GM18870 (cell line): ENCODE measurements around the gene ALDH3A2.

ENCODE experiments used
- ATAC-seq: cut with Tn5 transposase; IDR thresholded peaks from one replicate; pipeline ENCODE4 v1.9.1; 2021; ENCODE audit warnings: moderate library complexity; ENCODE audit not compliant: unreplicated experiment

The ALDH3A2 gene

DNA sequence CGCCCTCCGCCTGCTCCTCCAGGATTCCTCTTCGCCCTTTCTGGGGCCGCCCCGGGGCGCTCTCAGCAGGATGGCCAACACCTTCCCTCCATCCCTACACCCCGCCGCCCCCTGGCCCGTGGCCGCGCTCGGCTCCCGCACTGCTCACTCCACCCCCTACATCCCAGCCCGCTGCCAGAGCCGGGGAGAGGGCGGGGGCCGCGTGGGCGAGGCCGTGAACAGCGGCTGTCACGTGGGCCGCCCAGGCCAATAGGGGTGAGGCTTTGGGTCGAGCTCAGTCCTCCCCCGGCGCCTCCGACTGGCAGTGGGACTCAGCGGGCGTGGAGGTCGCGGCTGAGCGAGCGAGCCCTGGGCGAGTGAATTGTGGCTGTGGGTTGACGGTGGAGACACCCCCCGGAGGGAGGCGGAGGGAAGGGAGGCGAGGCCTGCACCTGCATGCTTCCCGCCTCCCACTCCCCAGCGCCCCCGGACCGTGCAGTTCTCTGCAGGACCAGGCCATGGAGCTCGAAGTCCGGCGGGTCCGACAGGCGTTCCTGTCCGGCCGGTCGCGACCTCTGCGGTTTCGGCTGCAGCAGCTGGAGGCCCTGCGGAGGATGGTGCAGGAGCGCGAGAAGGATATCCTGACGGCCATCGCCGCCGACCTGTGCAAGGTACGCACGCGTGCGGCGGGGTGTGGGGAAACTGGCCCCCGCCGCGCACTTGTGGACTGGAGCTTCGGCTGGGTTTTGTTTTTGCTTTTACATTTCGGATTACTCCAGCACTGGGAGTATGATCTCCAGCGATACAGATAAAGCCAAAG lies at the start of gene ALDH3A2:
TSS of gene ALDH3A2 (plus strand) at position 277 of the 799 bp plus-strand sequence. CDS start at position 498, 221 bp downstream.
- ATAC-seq = peak; percentile 79

- ATAC-seq = no peak
Measured at GRCh38 chr17:19610311-19610710, 38.2 kb upstream of the ALDH3A2 start.

DNA sequence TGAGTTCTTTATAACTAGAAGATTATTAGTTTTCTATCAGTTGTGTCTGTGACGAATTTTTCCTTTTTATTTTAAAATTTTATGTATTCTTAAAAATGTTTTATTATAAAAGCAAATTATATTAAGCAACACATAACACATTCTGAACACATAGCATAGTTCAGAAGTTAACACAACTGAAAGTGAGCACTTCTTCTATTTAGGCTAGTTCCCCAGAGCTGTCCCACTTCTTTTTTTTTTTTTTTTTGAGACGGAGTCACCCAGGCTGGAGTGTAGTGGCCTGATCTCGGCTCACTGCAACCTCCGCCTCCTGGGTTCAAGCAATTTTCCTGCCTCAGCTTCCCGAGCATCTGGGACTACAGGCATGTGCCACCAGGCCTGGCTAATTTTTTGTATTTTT lies 37.7 kb upstream of the ALDH3A2 start:
- ATAC-seq = no peak

DNA sequence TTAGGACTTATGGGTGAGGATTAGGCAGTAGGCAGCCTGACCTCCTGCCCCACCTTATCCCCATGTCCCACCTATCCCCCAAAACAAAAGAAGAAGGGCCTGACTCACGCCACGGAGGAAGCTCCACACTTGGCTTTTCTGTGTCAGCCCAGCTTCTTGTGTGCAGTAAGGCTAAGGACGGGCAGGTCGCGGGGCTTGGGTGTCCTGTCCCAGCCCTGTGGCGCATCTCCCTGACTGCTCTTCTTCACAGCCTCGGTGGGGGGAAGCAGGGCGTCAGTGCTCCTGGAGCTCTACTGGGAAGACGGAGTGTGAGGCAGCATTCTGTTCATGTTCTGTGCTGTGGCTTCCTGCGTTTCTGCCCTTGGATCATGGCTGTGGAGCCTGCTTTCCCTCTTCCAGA lies 34.6 kb upstream of the ALDH3A2 start:
- ATAC-seq = no peak

GRCh38 chr17:19614900-19615299 lies 33.7 kb upstream of the ALDH3A2 start:
- no peak for ATAC-seq

- ATAC-seq = no peak
Measured at GRCh38 chr17:19618015-19618414, 30.5 kb upstream of the ALDH3A2 start.

- ATAC-seq = no peak
Measured at GRCh38 chr17:19619705-19620325, 28.7 kb upstream of the ALDH3A2 start.

DNA sequence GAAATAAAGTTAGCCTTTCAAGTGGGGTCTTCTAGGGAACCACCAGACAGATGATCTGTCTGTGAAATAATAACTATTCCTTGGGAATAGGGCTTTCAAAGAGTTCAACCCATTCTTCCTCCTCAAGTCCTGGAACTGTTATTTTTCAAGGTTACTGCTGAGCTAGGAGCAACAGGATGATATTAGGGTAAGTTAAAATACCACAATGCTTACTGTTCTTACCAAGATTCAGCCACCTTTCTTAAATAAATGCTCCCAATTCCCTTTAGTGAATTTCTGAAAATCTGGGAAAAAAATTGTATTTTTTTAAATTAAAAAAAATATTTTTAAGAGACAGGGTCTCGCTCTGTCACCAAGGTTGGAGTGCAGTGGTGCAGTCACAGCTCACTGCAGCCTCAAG lies 26.9 kb upstream of the ALDH3A2 start:
- no peak for ATAC-seq

- ATAC-seq = no peak
Measured at GRCh38 chr17:19626079-19626478, 22.5 kb upstream of the ALDH3A2 start.

DNA sequence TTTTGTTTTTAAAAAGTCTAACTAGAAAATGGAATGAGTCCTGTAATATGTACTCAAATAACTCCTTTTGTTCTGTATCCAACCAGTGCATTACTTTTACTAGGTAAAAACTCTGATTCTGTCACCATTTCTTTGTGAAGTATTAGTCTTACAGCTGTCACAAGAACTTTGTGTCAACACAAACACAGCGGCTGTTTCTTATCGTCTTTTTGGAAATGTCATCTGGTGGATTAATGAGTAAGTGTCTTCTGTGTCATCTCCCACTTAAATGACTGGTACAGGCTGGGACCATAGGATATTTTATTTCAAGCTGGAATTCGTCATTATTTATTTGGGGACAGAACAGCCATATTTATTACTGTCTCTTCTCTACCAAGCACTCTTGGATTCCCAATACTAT lies 19.1 kb upstream of the ALDH3A2 start:
- no peak for ATAC-seq

DNA sequence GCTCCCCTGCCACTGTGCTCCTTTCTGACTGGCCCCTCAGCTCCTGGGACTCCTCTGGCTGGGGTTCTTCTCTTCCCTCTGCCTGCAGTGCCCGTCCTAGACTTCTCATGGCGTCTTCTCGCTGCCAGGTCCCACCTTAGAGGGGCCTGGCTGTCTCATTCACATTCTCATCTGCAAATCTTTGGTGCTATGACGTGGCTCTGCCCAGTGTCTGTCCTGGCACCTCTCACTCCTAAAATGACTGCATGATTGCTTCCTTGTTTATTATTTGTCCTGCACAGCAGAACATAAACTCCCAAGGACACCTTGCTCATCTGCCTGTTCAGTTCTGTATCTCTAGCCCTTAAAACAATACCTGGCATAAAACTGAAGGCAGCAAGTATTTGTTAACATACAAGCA lies 18.5 kb upstream of the ALDH3A2 start:
- ATAC-seq = no peak

GRCh38 chr17:19630661-19631060 lies 17.9 kb upstream of the ALDH3A2 start:
- no peak for ATAC-seq

DNA sequence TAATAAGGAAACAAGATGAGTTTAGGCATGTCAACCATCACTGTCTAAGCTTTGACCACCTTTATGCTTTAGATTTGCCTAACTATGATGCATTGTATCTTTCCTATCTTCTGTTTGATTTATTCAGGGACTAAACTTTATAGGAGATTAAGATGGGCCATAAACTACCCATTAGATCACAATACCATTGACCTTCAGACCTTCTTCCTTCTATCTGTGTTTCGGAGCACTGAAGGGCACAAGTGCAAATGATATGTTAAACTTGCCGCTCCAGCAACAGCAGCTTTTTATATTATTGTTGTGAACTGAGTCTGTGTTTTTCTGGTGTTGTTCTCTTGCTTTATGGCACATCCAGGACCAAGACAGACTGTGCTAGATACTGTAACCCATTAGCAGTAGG lies 16.6 kb upstream of the ALDH3A2 start:
- no peak for ATAC-seq

DNA sequence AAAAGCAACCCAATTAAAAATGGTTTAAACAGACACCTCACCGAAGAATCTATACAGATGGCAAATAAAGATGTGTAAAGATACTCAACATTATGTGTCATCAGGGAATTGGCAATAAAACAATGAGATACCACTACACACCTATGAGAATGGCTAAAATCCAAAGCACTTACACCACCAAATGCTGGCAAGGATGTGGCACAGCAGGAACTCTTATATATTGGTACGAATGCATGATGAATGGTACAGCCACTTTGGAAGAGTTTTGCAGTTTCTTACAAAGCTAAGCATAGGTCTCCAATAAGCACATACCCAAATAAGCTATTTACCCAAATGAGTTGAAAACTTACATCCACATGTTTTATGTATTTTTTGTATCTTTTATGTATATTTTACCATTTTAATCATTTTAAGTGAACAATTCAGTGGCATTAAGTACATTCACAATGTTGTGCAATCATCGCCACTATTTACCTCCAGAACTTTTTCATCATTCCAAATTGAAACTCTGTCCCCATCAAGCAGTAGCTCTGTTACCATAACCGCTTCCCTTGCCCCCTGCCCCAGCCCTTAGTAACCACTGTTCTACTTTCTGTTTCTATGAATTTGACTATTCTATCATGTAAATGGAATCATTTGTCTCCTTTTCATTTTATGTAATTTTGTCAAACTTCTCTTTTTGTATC lies 6.7 kb upstream of the ALDH3A2 start:
- ATAC-seq = no peak

DNA sequence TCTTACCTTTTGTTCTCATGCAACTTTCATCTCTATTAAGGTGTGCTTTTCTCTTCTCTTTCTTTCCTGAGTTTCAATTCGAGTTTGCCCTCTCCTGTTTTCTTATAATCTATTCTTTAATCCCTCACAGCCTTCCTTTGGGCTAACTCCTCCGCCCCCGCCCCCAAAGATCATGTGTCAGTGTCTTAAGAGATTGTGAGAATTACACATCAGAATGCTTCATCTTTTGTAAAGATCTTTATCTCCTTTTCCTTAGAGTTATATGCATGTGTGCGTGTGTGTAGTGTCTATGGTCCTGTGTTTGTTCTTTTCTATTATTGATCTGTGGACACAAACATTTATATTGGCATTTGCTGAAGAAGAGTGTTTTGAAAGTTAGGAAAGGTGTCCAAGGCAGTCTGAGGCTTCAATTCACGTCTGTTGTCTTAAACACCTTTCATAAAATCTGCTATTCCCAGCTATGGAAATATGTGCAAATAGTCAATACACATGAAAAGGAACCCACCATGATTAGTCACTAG lies 6.1 kb upstream of the ALDH3A2 start:
- no peak for ATAC-seq

GRCh38 chr17:19644493-19645210 lies 3.9 kb upstream of the ALDH3A2 start:
- no peak for ATAC-seq

- ATAC-seq = no peak
Measured at GRCh38 chr17:19645734-19646201, 2.8 kb upstream of the ALDH3A2 start.

DNA sequence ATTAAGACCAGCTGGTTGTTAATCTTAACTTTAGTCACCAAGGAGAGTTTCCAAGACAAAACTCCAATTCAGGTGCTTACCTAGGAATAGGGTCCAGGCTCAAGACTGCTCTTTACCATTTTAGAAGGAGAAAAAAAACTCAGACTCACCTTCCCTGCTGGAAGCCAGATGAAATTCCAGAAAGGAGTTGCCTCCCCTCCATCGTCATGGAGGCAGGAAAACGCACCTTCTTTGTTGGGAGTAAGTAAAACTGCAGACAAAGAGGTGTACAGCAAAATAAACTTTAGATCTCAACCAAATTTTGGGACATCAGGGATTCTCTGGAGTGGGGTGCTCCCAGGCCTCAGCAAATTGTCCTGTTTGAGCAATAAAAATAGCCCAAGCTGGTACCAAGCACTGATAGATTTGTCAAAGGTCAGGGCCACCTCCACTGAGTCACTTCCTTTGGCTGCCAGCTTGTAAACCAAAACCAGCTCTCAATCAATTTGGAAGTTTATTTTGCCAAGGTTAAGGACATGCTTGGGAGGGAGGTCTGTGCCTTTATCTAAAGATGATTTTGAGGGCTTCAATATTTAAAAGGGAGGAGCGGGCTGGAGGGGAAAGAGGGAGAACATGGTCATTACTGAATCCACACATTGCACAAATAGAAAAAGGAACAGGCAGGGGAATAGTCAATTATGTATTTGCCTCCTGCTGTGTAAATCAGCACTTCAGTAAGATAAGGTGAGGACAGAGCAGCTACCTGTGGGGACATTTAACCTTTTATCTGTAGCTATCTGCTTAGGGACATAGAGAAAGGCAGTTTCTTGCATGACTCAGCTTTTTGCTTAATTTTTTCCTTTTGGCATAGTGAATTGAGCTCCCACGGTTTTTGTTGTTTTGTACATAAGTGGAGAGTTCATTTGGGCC lies 1.5 kb upstream of the ALDH3A2 start:
- ATAC-seq = no peak

DNA sequence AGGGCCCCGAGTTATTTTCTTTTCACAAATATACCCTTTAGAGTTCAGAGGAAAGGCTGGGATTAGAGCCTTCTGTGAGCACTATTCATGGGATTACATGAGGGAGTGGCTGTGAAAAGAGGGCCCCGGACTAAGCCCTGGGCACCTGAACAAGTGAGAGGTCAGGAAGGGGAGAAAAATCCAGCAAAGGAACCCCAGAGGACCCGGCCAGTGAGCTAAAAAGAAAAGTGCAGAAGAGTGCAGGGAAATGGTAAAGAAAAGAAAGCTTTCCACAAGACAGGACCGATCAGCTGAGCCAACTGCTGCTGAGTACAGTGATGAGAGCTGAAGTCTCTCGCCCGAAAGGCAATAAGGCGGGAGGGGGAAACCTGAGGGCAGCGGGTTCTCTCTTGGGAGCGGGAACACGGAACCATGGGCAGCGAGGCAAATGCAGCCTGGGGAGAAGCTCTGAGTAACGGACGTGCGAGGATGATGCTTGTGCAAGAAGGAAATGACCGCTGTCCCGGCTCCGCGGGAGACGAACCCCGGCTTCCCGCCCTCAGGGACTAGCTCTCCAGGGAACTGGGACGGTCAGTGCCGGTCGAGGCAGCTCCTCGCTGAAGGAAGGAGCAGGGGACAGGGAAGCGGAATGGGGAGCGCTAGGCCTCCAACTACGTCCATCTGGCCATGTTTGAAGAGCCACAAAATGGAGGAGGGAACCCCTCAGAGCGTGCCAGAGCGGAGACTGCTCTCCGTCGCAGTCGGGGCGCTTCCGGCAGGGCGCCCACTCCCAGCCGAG lies 665 bp upstream of the ALDH3A2 start:
- ATAC-seq = peak; percentile 3
